Activated CD4-positive, alpha-beta T cell treated with anti-CD3 and anti-CD28 coated beads for 36 hours (primary cell): Measurements from ENCODE around the gene TMEM138. TPM values are rescaled to one million over a fixed set of nuclear protein-coding genes. Genes with fewer than 3 reads are reported as not detected.

ENCODE experiments used
- ATAC-seq: fragments of 200-7000 bp; cut with Tn5 transposase; one replicate; pipeline ENCODE4 v1.10.0; 2021; ENCODE audit warnings: mild to moderate bottlenecking, moderate library complexity
- CTCF ChIA-PET: fragments of 350-600 bp; sonication (Branson Sonifier 250); formaldehyde crosslinking; loops from one replicate; lab custom pipeline; 2021; ENCODE audit warnings: antibody characterized with exemption; lab: Charles Lee
- POLR2A ChIA-PET: fragments of 350-600 bp; sonication (Branson Sonifier 250); formaldehyde crosslinking; loops from one replicate; lab custom pipeline; 2021; ENCODE audit warnings: antibody characterized with exemption, inconsistent platforms; lab: Charles Lee
- DNase-seq: peaks from one replicate; pipeline ENCODE4 v3.0.0-alpha.2; 2020
- H3K27ac Mint-ChIP-seq: one replicate; pipeline ENCODE4 v1.8.0; 2021; ENCODE audit warnings: mixed read lengths
- H3K27me3 Mint-ChIP-seq: one replicate; pipeline ENCODE4 v1.8.0; 2021; ENCODE audit warnings: mixed read lengths
- H3K36me3 Mint-ChIP-seq: one replicate; pipeline ENCODE4 v1.8.0; 2021; ENCODE audit warnings: low read depth, mixed read lengths
- H3K4me1 Mint-ChIP-seq: one replicate; pipeline ENCODE4 v1.8.0; 2021; ENCODE audit warnings: mixed read lengths
- H3K4me3 Mint-ChIP-seq: one replicate; pipeline ENCODE4 v1.8.0; 2021; ENCODE audit warnings: mild to moderate bottlenecking, moderate library complexity, mixed read lengths
- H3K9me3 Mint-ChIP-seq: one replicate; pipeline ENCODE4 v1.8.0; 2021; ENCODE audit warnings: low read depth, mixed read lengths
- intact Hi-C, 2 experiments: fragments of 100-400 bp; cut with DNase I in 1 of 2; cut with micrococcal nuclease in 1 of 2; formaldehyde crosslinking; loops; one replicate each; pipeline versions ENCODE4 v1.14.2 to v1.15.1; 2022 to 2024; cut with DNase I, micrococcal nuclease
- total RNA-seq, 2 experiments: library from RNA; stranded (reverse); gene quantifications; one replicate each; pipeline ENCODE4 v1.2.3, GENCODE V29; 2021

TMEM138 gene
- total RNA-seq, 2 experiments from 2014 or later, result 38.6 to 56.5 TPM

DNA sequence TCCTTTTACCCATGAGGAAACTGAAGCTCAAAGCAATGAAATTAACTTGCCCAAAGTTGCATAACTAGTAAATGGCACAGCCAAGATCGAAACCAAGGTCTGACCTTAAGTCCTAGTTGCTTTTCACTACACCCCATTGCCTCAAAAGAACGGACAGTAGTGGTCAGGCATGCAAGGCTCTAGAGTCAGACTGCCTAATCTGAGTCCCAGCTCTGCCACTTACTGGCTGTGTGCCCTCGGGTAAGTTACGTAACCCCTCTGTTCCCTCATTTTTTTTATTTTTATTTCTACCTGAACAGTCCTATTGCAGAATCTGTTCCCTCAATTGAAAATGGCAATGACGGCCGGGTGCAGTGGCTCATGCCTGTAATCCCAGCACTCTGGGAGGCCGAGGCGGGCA, 10.1 kb upstream of the TMEM138 start:
- no peak overlapping the region for H3K4me3 Mint-ChIP-seq
- POLR2A ChIA-PET, result no interaction called here
- no peak for ATAC-seq
- CTCF ChIA-PET, result interaction anchor here (0.6 to 1.2 kb wide), 6 partner anchors 9 to 83 kb away, joined by 3 to 4 read pairs (median 3); no protein-coding TSS in a partner anchor
- DNase-seq, result no peak
- peaks cover 27% of the 10 kb centered on the region for H3K36me3 Mint-ChIP-seq
- intact Hi-C loops, result no loop called here
- H3K4me1 Mint-ChIP-seq, result no peaks in the 10 kb centered on the region
- no peak overlapping the region for H3K27ac Mint-ChIP-seq
- no peaks in the 10 kb centered on the region for H3K27me3 Mint-ChIP-seq
- no peaks in the 10 kb centered on the region for H3K9me3 Mint-ChIP-seq

DNA sequence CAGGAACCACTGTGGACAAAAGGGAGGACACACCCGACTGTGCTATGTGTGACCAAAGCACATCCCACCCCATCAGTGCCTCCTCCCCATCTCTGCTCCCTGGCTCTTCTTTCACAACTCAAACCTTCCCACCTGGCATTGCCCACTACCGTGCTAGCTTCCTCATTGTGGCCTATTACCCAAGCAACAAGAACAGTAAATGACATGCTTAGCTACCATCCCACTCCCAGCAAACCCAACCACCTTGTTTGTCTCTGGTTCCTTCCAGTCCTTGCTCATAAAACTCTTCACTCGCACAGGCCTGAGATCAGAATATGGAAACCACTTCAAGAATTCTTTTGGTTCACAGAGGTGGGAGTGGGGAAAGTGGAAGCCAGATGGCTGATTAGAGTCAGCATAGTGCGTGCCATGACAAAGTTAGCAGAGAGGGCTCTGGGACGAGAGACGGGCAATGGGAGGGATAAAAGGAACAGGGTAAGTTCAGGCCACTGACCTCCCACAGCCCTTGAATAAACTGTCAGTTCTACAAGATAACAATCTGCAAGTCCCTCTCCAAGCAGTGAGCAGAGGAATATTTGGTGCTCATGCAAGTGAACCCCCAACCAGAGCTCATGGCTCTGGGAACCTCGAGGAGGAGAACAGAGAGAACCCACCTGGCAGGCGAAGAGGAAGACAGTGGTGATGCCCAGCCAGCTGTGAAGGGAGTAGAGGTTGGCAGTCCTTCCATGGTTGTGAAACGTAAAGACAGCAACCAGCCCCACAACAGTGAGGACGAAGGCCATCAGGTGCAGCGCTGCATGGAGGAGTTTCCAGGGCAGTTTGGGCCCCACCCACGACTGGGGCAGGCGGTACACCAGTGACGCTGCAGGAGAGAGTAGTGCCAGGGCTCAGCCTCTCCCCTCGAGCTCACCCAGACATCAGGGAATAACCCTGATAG, 8.8 kb upstream of the TMEM138 start:
- intact Hi-C loops, result no loop called here
- Mint-ChIP-seq H3K4me1 (peaks cover 4% of the 10 kb centered on the region), H3K36me3 (peaks cover 25% of the 10 kb centered on the region), H3K27ac (no peak overlapping the region), H3K4me3 (no peak overlapping the region), H3K9me3 (no peaks in the 10 kb centered on the region), H3K27me3 (no peaks in the 10 kb centered on the region)
- CTCF ChIA-PET, result interaction anchor here (0.6 to 4.0 kb wide), 5 partner anchors 17 to 164 kb away, joined by 3 to 20 read pairs (median 3); no protein-coding TSS in a partner anchor
- DNase-seq (no peak), ATAC-seq (no peak)
- POLR2A ChIA-PET, result no interaction called here

DNA sequence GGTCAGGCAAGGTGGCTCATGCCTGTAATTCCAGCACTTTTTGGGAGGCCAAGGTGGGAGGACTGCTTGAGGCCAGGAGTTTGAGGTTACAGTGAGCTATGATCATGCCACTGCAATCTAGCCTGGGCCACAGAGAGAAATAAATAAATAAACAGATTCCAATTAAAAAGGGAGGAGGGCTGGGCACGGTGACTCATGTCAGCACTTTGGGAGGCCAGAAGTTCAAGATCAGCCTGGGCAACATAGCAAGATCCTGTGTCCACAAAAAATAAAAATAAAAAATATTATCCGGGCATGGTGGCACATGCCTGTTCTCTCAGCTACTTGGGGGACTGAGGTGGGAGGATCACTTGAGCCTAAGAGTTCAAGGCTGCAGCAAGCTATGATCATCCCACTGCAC, 8.0 kb upstream of the TMEM138 start:
- ChIA-PET POLR2A (interaction anchor here (0.6 to 0.7 kb wide), 2 partner anchors 39 to 459 kb away, joined by 4 to 5 read pairs; no protein-coding TSS in a partner anchor), CTCF (interaction anchor here (0.6 to 4.0 kb wide), 4 partner anchors 18 to 179 kb away, joined by 3 to 20 read pairs (median 3); no protein-coding TSS in a partner anchor)
- Mint-ChIP-seq H3K27me3 (no peaks in the 10 kb centered on the region), H3K27ac (no peak overlapping the region), H3K4me3 (no peak overlapping the region), H3K36me3 (peaks cover 21% of the 10 kb centered on the region), H3K9me3 (no peaks in the 10 kb centered on the region), H3K4me1 (peaks cover 5% of the 10 kb centered on the region)
- DNase-seq (no peak), ATAC-seq (no peak)
- intact Hi-C loops, result no loop called here

DNA sequence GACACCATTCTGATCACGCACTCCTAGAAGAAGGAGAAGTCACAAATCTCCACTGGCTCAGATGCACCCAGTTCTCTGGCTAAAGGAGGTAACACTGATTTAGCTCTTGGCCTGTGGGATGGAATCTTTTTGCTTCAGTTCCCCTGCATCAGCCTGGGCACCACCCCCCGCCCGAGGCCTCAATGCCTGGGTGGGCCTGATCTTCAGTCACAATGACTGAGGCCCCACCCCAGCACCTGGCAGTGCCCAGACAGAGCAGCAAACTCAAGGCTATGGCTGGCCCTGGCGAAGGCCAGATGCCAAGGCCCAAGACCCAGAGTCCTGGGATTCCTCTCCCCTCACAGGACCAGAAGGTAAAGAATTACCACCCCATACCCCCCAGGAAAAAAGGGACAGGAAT, 5.5 kb upstream of the TMEM138 start:
- intact Hi-C loops, result no loop called here
- Mint-ChIP-seq H3K36me3 (peaks cover 17% of the 10 kb centered on the region), H3K4me1 (peaks cover 20% of the 10 kb centered on the region), H3K27me3 (no peaks in the 10 kb centered on the region), H3K27ac (peak overlapping the region; percentile 31), H3K4me3 (no peak overlapping the region), H3K9me3 (no peaks in the 10 kb centered on the region)
- ATAC-seq, result no peak
- CTCF ChIA-PET, result interaction anchor here (0.7 to 4.0 kb wide), 4 partner anchors 16 to 29 kb away, joined by 3 to 20 read pairs (median 6); no protein-coding TSS in a partner anchor
- POLR2A ChIA-PET, result no interaction called here
- DNase-seq, result no peak

DNA sequence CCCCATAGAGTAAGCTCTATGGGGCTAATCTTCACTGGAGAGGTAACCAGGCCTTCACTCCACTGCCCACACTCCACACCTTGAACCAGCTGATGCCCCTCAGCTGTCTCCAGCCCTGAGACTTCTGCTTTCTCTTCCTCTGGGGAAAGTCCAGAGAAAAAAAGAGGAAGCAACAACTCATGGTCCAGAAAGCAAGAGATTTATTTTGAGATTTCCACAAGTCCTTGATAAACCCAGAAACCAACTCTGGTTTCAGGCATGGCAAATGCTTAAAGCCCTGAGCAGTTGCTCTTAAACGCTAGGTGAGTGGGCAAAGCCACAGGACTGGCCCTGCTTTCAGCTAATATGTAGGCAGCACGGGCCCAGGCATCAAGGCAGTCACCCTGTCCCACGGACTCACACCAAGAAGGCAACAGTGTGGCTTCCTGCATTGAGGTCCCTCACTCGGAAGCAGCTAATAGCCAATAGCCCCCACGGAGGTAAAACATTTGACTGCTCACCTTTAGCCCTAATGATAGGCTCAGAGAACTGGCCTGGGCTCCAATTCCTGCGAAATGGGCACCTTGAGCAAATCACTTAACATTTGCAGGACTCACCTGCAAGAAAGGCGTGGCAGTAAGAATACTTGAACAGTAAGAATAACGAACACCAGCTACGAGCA, 4.8 kb upstream of the TMEM138 start:
- POLR2A ChIA-PET, result interaction anchor here (1.0 kb wide), 1 partner anchor 22 kb away, joined by 3 read pairs; no protein-coding TSS in a partner anchor
- H3K36me3 Mint-ChIP-seq, result peaks cover 18% of the 10 kb centered on the region
- CTCF ChIA-PET, result interaction anchor here (0.7 to 1.6 kb wide), 4 partner anchors 17 to 36 kb away, joined by 3 to 9 read pairs (median 5); no protein-coding TSS in a partner anchor
- H3K9me3 Mint-ChIP-seq, result no peaks in the 10 kb centered on the region
- no peak for ATAC-seq
- H3K4me1 Mint-ChIP-seq, result peaks cover 20% of the 10 kb centered on the region
- H3K4me3 Mint-ChIP-seq, result no peak overlapping the region
- no peaks in the 10 kb centered on the region for H3K27me3 Mint-ChIP-seq
- DNase-seq, result no peak
- intact Hi-C loops, result no loop called here
- H3K27ac Mint-ChIP-seq, result peak overlapping the region; percentile 42

DNA sequence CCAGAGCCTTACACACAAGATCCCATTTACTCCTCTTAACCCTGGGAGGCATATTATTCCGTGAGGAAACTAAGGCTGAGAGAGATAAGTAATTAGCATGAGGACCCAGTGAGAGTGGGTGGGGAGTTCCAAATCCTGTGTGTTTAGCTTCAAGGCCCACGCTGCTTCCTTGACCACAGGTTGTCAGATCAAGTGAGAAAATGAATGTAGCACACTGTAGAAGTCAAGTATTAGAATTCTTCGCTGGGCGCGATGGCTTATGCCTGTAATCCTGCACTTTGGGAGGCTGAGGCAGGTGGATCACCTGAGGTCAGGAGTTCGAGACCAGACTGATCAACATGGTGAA, 4.3 kb upstream of the TMEM138 start:
- DNase-seq (no peak), ATAC-seq (no peak)
- H3K27ac Mint-ChIP-seq, result peak overlapping the region; percentile 42
- CTCF ChIA-PET, result interaction anchor here (0.6 to 1.6 kb wide), 4 partner anchors 22 to 35 kb away, joined by 3 to 9 read pairs (median 5); no protein-coding TSS in a partner anchor
- H3K9me3 Mint-ChIP-seq, result no peaks in the 10 kb centered on the region
- H3K4me1 Mint-ChIP-seq, result peaks cover 22% of the 10 kb centered on the region
- intact Hi-C loops, result no loop called here
- peaks cover 18% of the 10 kb centered on the region for H3K36me3 Mint-ChIP-seq
- H3K4me3 Mint-ChIP-seq, result no peak overlapping the region
- POLR2A ChIA-PET, result interaction anchor here (1.0 kb wide), 1 partner anchor 23 kb away, joined by 3 read pairs; no protein-coding TSS in a partner anchor
- no peaks in the 10 kb centered on the region for H3K27me3 Mint-ChIP-seq

DNA sequence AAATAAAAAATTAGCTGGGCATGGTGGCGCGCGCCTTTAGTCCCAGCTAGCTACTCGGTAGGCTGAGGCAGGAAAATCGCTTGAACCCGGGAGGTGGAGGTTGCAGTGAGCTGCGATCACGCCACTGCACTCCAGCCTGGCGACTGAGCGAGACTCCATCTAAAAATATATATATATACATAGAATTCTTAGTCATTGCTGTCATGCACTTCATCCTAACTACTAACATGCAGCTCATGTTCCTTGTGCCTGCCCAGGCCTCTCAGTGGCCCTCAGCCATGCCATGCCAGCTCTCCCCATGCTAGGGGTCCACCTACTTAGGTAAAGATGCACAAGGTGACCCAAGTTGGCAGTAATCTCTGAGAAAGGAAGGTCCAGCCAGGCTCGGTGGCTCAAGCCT, 3.6 kb upstream of the TMEM138 start:
- Mint-ChIP-seq H3K36me3 (peaks cover 13% of the 10 kb centered on the region), H3K4me3 (no peak overlapping the region), H3K4me1 (peaks cover 28% of the 10 kb centered on the region), H3K9me3 (no peaks in the 10 kb centered on the region), H3K27ac (no peak overlapping the region), H3K27me3 (no peaks in the 10 kb centered on the region)
- ATAC-seq, result no peak
- no peak for DNase-seq
- POLR2A ChIA-PET, result no interaction called here
- CTCF ChIA-PET, result interaction anchor here (0.6 to 1.6 kb wide), 4 partner anchors 22 to 673 kb away, joined by 3 to 9 read pairs (median 5); no protein-coding TSS in a partner anchor
- intact Hi-C loops, result no loop called here

DNA sequence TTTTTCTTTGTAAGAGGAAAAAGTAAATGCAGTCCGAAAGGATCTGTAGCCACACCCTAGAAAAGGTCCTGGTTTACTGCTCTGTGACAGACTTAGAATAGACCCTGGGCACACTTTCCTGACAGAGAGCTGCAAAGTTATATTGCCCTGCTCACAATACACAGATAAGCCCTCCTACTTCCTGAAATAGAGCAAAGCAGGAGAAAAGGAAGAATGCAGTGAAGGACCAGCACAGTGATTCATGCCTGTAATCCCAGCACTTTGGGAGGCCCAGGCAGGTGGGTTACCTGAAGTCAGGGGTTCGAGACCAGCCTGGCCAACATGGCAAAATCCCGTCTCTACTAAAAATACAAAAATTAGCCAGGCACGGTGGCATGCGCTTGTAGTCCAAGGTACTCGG, 2.7 kb upstream of the TMEM138 start:
- H3K27me3 Mint-ChIP-seq, result no peaks in the 10 kb centered on the region
- intact Hi-C loops, result no loop called here
- H3K36me3 Mint-ChIP-seq, result peaks cover 17% of the 10 kb centered on the region
- ChIA-PET CTCF (interaction anchor here (0.6 to 9.5 kb wide), 4 partner anchors 12 to 186 kb away, joined by 3 to 66 read pairs (median 4); no protein-coding TSS in a partner anchor), POLR2A (interaction anchor here (0.6 to 4.0 kb wide), 2 partner anchors 25 to 26 kb away, joined by 3 to 26 read pairs; partner anchors contain the start of genes DDB1 and TKFC)
- peaks cover 34% of the 10 kb centered on the region for H3K4me1 Mint-ChIP-seq
- no peaks in the 10 kb centered on the region for H3K9me3 Mint-ChIP-seq
- ATAC-seq (no peak), DNase-seq (no peak)
- peak overlapping the region; percentile 19 for H3K4me3 Mint-ChIP-seq
- peak overlapping the region; percentile 37 for H3K27ac Mint-ChIP-seq

DNA sequence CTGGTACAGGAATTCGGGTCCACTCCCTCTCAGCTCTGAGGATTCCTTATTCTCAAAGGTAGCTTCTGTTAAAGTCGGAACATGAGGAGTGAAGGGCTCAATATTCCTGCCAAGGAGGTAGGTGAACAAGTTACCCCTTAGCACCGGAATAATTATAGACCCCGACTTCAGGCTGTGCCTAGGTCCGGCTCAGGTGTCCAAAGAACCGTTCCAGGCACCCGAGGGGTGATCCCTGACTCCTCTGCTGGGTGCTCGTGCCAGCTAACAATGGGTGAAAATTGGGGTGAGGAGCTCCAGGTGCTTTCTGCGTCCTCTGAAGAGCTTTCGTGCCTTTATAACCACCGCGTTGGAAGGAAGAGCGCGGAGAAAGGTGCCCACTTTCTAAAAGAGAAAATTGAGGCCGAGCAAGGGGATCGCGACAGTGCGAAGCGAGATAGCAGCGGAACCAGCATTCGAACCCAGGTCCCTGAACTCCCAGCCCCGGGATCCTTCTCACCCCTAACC, 885 bp upstream of the TMEM138 start:
- Mint-ChIP-seq H3K9me3 (no peaks in the 10 kb centered on the region), H3K4me1 (peaks cover 34% of the 10 kb centered on the region), H3K36me3 (peaks cover 19% of the 10 kb centered on the region), H3K27ac (peak overlapping the region; percentile 100), H3K27me3 (no peaks in the 10 kb centered on the region), H3K4me3 (peak overlapping the region; percentile 100)
- DNase-seq, result no peak
- intact Hi-C loops, result loop anchor here (1.0 kb wide), 3 partner anchors 24 to 31 kb away; partner anchors contain the start of gene TMEM216 (in 1 of the 2)
- ChIA-PET POLR2A (interaction anchor here (0.6 to 4.0 kb wide), 5 partner anchors 25 to 1366 kb away, joined by 3 to 26 read pairs (median 15); partner anchors contain the start of genes CPSF7, DDB1, SDHAF2 and TKFC), CTCF (interaction anchor here (0.6 to 9.5 kb wide), 13 partner anchors 9 to 530 kb away, joined by 3 to 66 read pairs (median 5); partner anchors contain the start of genes DDB1, TKFC and TMEM216)
- ATAC-seq, result peak; percentile 3

DNA sequence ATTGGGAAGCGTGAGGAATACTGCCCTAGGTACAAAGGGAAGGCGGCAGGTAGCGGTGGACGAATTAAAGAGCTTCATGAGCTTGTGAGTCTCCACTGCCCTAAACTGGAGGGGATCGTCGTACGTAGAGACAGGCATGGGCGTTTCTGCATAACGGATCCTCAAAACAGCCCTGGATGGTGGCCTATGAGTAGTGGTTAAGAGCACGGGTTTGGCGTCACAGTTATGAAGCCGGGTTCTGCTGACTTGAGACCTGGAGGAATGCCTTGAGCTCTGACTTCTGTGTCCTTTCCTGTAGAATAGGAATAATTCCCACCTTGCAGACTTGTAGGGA, 335 bp downstream of the TMEM138 start:
- peak overlapping the region; percentile 100 for H3K27ac Mint-ChIP-seq
- no peaks in the 10 kb centered on the region for H3K9me3 Mint-ChIP-seq
- peaks cover 27% of the 10 kb centered on the region for H3K36me3 Mint-ChIP-seq
- POLR2A ChIA-PET, result interaction anchor here (0.8 to 4.0 kb wide), 8 partner anchors 23 to 320 kb away, joined by 3 to 26 read pairs (median 8); partner anchors contain the start of genes CPSF7, DDB1, SDHAF2 and TKFC
- peaks cover 34% of the 10 kb centered on the region for H3K4me1 Mint-ChIP-seq
- ATAC-seq (peak; percentile 28), DNase-seq (peak; percentile 49)
- peak overlapping the region; percentile 100 for H3K4me3 Mint-ChIP-seq
- CTCF ChIA-PET, result interaction anchor here (0.8 to 9.5 kb wide), 10 partner anchors 11 to 531 kb away, joined by 3 to 66 read pairs (median 8); partner anchors contain the start of genes DDB1, TKFC and TMEM216
- intact Hi-C loops, result loop anchor here (1.0 to 2.0 kb wide), 10 partner anchors 29 to 521 kb away; partner anchors contain the start of genes DDB1 (in 2 of the 2), TKFC (in 2 of the 2), CPSF7 (in 1 of the 2) and FEN1 (in 1 of the 2)
- H3K27me3 Mint-ChIP-seq, result no peaks in the 10 kb centered on the region
